ENCODE results near the gene POLR2M. TPM values are rescaled to one million over a fixed set of nuclear protein-coding genes. Genes with fewer than 3 reads are reported as not detected.

POLR2M gene
- total RNA-seq (2014; rRNA removed; shearing (Covaris generic)) = 632 and 977 TPM in 2 replicates

DNA sequence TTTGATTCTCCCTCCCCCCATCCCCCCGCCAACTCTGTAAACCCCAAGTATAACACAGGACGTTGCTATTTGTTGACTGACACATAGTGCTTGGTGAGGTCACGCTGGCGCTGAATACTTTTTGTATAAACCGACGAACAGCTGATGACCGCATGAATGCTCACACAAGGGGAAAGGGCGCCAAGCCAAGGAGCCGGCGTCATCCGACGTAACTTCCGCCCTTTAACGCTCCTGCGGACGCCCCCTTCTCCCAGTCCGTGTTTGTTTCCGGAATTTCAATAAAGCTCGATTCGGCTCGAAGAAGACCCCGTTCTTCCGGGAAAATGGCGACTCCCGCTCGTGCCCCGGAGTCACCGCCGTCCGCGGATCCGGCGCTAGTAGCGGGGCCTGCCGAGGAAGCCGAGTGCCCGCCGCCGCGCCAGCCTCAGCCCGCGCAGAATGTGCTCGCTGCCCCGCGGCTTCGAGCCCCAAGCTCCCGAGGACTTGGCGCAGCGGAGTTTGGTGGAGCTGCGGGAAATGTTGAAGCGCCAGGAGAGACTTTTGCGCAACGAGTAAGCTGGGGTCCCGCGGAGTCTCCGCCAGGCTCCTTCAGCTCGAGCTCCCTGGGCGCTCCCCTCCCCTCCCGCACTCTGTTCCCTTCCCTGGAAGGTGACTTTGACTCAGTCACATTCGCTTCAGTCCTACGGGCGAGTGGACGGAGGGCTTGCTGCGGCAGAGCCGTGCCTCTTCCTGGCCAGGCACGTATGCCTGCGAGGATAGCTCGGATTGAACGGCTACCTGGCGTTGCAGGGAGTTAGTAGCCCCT, at the start of gene POLR2M:
TSS of gene POLR2M (plus strand) at position 310 of the 805 bp plus-strand sequence. CDS start at position 439, 129 bp downstream.

Other genes with a start within 250 kb of the POLR2M start
- 2.5 and 2.6 TPM in 2 replicates for gene MYZAP, start 114.8 kb upstream of the POLR2M start, total RNA-seq (2014; rRNA removed; shearing (Covaris generic))

Measured in A375 (cell line).